WTC11 (cell line): ENCODE results near the gene OR2AG1. TPM values are rescaled to one million over a fixed set of nuclear protein-coding genes. Genes with fewer than 3 reads are reported as not detected.

ENCODE experiments used
- ATAC-seq: fragments of 200-7000 bp; cut with Tn5 transposase; 2 replicates; pipeline ENCODE4 v1.10.0; 2021; ENCODE audit warnings: mild to moderate bottlenecking, moderate library complexity
- CTCF ChIA-PET: fragments of 300-600 bp; sonication (Branson Sonifier 250); formaldehyde crosslinking; loops from one replicate; lab custom pipeline; 2021; ENCODE audit warnings: antibody characterized with exemption; lab: Charles Lee
- POLR2A ChIA-PET: fragments of 350-600 bp; sonication (Branson Sonifier 250); formaldehyde crosslinking; loops from one replicate; lab custom pipeline; 2021; ENCODE audit warnings: antibody characterized with exemption; lab: Charles Lee
- DNase-seq: peaks from one replicate; pipeline ENCODE4 v3.0.0; 2021; ENCODE audit warnings: low spot score
- H3K27ac Mint-ChIP-seq: 2 replicates; pipeline ENCODE4 v1.8.0; 2021; ENCODE audit warnings: mixed read lengths
- H3K27me3 Mint-ChIP-seq: 2 replicates; pipeline ENCODE4 v1.8.0; 2021; ENCODE audit warnings: low read depth, mild to moderate bottlenecking, moderate library complexity, mixed read lengths
- H3K36me3 Mint-ChIP-seq: 2 replicates; pipeline ENCODE4 v1.8.0; 2021; ENCODE audit warnings: mixed read lengths
- H3K4me1 Mint-ChIP-seq: 2 replicates; pipeline ENCODE4 v1.8.0; 2022; ENCODE audit warnings: mixed read lengths
- H3K4me3 Mint-ChIP-seq: 2 replicates; pipeline ENCODE4 v1.8.0; 2021; ENCODE audit warnings: mild to moderate bottlenecking, moderate library complexity, mixed read lengths
- H3K9me3 Mint-ChIP-seq: 2 replicates; pipeline ENCODE4 v1.8.0; 2021; ENCODE audit warnings: mixed read lengths
- ATF1 ChIP-seq: sonication (generic); formaldehyde crosslinking; IDR thresholded peaks from 2 replicates; pipeline ENCODE4 v1.8.1; 2023; ENCODE audit warnings: mild to moderate bottlenecking, moderate library complexity, missing genetic modification reagents
- GRHL2 ChIP-seq: fragments of 250-450 bp; sonication (Bioruptor Pico); IDR thresholded peaks from 2 replicates; pipeline ENCODE4 v1.8.0; 2022; ENCODE audit warnings: mild to moderate bottlenecking, moderate library complexity; ENCODE audit not compliant: insufficient replicate concordance, severe bottlenecking
- NFYB ChIP-seq: sonication (generic); formaldehyde crosslinking; conservative IDR thresholded peaks from 2 replicates; pipeline ENCODE4 v1.8.0; 2022; ENCODE audit warnings: low read depth, missing genetic modification reagents
- RELA ChIP-seq: sonication (generic); formaldehyde crosslinking; IDR thresholded peaks from 2 replicates; pipeline ENCODE4 v1.8.1; 2022; ENCODE audit warnings: missing genetic modification reagents, mild to moderate bottlenecking, borderline replicate concordance
- SMAD4 ChIP-seq: sonication (generic); formaldehyde crosslinking; IDR thresholded peaks from 2 replicates; pipeline ENCODE4 v1.8.0; 2022; ENCODE audit warnings: mild to moderate bottlenecking, missing genetic modification reagents
- ZNF219 ChIP-seq: sonication (generic); formaldehyde crosslinking; IDR thresholded peaks from 2 replicates; pipeline ENCODE4 v1.8.0; 2023; ENCODE audit warnings: missing genetic modification reagents, mild to moderate bottlenecking, borderline replicate concordance
- ZNF671 ChIP-seq: fragments of 250-450 bp; sonication (Bioruptor Pico); IDR thresholded peaks from 2 replicates; pipeline ENCODE4 v1.8.0; 2021; ENCODE audit warnings: mild to moderate bottlenecking
- total RNA-seq: library from RNA; stranded (reverse); gene quantifications from 3 replicates; pipeline ENCODE4 v1.2.3, GENCODE V29; 2021
- TF ChIP-seq, protein P1 (sequence below): sonication (generic); formaldehyde crosslinking; IDR thresholded peaks from 2 replicates; pipeline ENCODE4 v1.8.1; 2022; ENCODE audit warnings: low read depth, missing genetic modification reagents, borderline replicate concordance
- TF ChIP-seq, protein P2 (sequence below): sonication (generic); formaldehyde crosslinking; IDR thresholded peaks from 2 replicates; pipeline ENCODE4 v1.8.1; 2022; ENCODE audit warnings: low read depth, mild to moderate bottlenecking, moderate library complexity, missing genetic modification reagents, borderline replicate concordance
- TF ChIP-seq, protein P3 (sequence below): sonication (generic); formaldehyde crosslinking; IDR thresholded peaks from 2 replicates; pipeline ENCODE4 v1.8.0; 2022; ENCODE audit warnings: mild to moderate bottlenecking, missing genetic modification reagents
- TF ChIP-seq, protein P4 (sequence below): sonication (generic); formaldehyde crosslinking; conservative IDR thresholded peaks from 2 replicates; pipeline ENCODE4 v1.8.1; 2023; ENCODE audit warnings: mild to moderate bottlenecking, low read depth, missing genetic modification reagents, moderate library complexity
- TF ChIP-seq, protein P5 (sequence below): fragments of 250-450 bp; sonication (Bioruptor Pico); IDR thresholded peaks from 2 replicates; pipeline ENCODE4 v1.8.0; 2021; ENCODE audit warnings: mild to moderate bottlenecking
- TF ChIP-seq, protein P6 (sequence below): sonication (generic); formaldehyde crosslinking; IDR thresholded peaks from 2 replicates; pipeline ENCODE4 v1.8.0; 2023; ENCODE audit warnings: mild to moderate bottlenecking, missing genetic modification reagents
- TF ChIP-seq, protein P7 (sequence below): sonication (generic); formaldehyde crosslinking; IDR thresholded peaks from 2 replicates; pipeline ENCODE4 v1.8.1; 2023; ENCODE audit warnings: mild to moderate bottlenecking, missing genetic modification reagents, moderate library complexity
- TF ChIP-seq, protein P8 (sequence below): sonication (generic); formaldehyde crosslinking; IDR thresholded peaks from 2 replicates; pipeline ENCODE4 v1.8.1; 2022; ENCODE audit warnings: missing genetic modification reagents, borderline replicate concordance
- TF ChIP-seq, protein P9 (sequence below): fragments of 250-450 bp; sonication (Bioruptor Pico); IDR thresholded peaks from 2 replicates; pipeline ENCODE4 v1.9.0; 2021; ENCODE audit warnings: moderate library complexity, mild to moderate bottlenecking, inconsistent platforms, borderline replicate concordance
- TF ChIP-seq, protein P10 (sequence below): fragments of 250-450 bp; sonication (Bioruptor Pico); conservative IDR thresholded peaks from 2 replicates; pipeline ENCODE4 v1.9.0; 2021; ENCODE audit warnings: mild to moderate bottlenecking

The OR2AG1 gene
- total RNA-seq, 1 experiment from 2014 or later = not detected

DNA sequence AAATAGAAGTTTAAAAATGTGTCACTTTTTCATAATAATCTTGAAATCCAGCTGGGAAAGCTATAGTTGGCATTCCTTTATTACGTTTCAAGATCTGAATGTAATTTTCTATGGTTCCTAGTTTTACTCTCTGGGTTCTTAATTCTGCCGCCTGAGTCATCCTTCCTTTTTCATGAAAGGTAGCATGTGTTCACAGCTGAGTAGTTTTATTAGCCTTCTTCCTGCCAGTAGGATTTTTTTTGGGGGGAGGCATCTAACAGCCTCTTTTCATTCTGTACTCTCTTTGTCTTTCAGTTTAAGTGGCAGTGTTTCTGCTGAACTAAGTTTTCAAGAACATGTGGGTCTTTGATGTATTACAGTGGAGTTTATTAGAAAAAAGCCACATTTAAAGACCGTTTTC, 47.5 kb upstream of the OR2AG1 start (continued):
- no peak for TF ChIP-seq GRHL2 (CRISPR knock-in tag)
- TF ChIP-seq, protein P1, sequence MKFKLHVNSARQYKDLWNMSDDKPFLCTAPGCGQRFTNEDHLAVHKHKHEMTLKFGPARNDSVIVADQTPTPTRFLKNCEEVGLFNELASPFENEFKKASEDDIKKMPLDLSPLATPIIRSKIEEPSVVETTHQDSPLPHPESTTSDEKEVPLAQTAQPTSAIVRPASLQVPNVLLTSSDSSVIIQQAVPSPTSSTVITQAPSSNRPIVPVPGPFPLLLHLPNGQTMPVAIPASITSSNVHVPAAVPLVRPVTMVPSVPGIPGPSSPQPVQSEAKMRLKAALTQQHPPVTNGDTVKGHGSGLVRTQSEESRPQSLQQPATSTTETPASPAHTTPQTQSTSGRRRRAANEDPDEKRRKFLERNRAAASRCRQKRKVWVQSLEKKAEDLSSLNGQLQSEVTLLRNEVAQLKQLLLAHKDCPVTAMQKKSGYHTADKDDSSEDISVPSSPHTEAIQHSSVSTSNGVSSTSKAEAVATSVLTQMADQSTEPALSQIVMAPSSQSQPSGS (CRISPR knock-in tag) = no peak
- TF ChIP-seq, protein P2, sequence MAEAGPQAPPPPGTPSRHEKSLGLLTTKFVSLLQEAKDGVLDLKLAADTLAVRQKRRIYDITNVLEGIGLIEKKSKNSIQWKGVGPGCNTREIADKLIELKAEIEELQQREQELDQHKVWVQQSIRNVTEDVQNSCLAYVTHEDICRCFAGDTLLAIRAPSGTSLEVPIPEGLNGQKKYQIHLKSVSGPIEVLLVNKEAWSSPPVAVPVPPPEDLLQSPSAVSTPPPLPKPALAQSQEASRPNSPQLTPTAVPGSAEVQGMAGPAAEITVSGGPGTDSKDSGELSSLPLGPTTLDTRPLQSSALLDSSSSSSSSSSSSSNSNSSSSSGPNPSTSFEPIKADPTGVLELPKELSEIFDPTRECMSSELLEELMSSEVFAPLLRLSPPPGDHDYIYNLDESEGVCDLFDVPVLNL = no peak
- no peak for TF ChIP-seq NFYB

DNA sequence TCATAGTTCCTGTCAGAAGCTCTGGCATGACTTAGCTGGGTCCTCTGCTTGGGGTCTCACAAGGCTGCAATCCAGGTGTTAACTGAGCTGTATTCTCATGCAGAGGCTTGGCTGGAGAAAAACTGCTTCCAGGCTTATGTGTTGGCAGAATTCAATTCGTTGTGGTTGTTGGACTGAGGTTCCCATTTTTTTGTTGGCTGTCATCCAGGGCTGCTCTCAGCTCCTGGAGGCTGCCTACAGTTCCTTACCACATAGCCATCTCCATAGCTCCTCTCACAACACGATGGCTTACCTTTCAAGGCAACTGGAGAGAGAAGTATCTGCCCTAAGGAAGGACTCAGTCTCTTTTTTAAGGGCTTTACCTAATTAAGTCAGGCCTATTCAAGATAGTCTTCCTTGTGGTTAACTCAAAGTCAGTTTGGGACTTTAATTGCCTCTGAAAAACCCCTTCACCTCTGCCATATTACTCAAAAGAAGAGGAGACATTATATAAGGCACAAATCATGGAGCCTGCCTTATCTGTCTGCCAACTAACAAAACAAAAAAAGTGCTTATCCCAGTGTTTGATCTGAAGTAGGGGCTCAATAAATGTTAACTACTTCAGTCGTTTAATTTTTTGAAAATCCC, 46.2 kb upstream of the OR2AG1 start:
- H3K27me3 Mint-ChIP-seq = peaks cover 3% of the 10 kb centered on the region
- no peak for DNase-seq
- no peak for ATAC-seq
- no peaks in the 10 kb centered on the region for H3K36me3 Mint-ChIP-seq
- POLR2A ChIA-PET = no interaction called here
- CTCF ChIA-PET = interaction anchor here (1.0 to 2.5 kb wide), 7 partner anchors 13 to 705 kb away, joined by 3 to 20 read pairs (median 4); no protein-coding TSS in a partner anchor
- H3K9me3 Mint-ChIP-seq = no peaks in the 10 kb centered on the region
- no peak overlapping the region for H3K27ac Mint-ChIP-seq
- no peaks in the 10 kb centered on the region for H3K4me1 Mint-ChIP-seq
- H3K4me3 Mint-ChIP-seq = no peak overlapping the region
- TF ChIP-seq ZNF671 (CRISPR knock-in tag) (no peak), RELA (CRISPR knock-in tag) (no peak), ATF1 (CRISPR knock-in tag) (no peak), SMAD4 (CRISPR knock-in tag) (no peak), ZNF219 (CRISPR knock-in tag) (no peak)
- TF ChIP-seq, protein P3, sequence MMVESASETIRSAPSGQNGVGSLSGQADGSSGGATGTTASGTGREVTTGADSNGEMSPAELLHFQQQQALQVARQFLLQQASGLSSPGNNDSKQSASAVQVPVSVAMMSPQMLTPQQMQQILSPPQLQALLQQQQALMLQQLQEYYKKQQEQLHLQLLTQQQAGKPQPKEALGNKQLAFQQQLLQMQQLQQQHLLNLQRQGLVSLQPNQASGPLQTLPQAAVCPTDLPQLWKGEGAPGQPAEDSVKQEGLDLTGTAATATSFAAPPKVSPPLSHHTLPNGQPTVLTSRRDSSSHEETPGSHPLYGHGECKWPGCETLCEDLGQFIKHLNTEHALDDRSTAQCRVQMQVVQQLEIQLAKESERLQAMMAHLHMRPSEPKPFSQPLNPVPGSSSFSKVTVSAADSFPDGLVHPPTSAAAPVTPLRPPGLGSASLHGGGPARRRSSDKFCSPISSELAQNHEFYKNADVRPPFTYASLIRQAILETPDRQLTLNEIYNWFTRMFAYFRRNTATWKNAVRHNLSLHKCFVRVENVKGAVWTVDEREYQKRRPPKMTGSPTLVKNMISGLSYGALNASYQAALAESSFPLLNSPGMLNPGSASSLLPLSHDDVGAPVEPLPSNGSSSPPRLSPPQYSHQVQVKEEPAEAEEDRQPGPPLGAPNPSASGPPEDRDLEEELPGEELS (CRISPR knock-in tag) = no peak
- TF ChIP-seq, protein P4, sequence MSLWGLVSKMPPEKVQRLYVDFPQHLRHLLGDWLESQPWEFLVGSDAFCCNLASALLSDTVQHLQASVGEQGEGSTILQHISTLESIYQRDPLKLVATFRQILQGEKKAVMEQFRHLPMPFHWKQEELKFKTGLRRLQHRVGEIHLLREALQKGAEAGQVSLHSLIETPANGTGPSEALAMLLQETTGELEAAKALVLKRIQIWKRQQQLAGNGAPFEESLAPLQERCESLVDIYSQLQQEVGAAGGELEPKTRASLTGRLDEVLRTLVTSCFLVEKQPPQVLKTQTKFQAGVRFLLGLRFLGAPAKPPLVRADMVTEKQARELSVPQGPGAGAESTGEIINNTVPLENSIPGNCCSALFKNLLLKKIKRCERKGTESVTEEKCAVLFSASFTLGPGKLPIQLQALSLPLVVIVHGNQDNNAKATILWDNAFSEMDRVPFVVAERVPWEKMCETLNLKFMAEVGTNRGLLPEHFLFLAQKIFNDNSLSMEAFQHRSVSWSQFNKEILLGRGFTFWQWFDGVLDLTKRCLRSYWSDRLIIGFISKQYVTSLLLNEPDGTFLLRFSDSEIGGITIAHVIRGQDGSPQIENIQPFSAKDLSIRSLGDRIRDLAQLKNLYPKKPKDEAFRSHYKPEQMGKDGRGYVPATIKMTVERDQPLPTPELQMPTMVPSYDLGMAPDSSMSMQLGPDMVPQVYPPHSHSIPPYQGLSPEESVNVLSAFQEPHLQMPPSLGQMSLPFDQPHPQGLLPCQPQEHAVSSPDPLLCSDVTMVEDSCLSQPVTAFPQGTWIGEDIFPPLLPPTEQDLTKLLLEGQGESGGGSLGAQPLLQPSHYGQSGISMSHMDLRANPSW = no peak
- TF ChIP-seq, protein P5, sequence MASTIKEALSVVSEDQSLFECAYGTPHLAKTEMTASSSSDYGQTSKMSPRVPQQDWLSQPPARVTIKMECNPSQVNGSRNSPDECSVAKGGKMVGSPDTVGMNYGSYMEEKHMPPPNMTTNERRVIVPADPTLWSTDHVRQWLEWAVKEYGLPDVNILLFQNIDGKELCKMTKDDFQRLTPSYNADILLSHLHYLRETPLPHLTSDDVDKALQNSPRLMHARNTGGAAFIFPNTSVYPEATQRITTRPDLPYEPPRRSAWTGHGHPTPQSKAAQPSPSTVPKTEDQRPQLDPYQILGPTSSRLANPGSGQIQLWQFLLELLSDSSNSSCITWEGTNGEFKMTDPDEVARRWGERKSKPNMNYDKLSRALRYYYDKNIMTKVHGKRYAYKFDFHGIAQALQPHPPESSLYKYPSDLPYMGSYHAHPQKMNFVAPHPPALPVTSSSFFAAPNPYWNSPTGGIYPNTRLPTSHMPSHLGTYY = no peak
- TF ChIP-seq, protein P6, sequence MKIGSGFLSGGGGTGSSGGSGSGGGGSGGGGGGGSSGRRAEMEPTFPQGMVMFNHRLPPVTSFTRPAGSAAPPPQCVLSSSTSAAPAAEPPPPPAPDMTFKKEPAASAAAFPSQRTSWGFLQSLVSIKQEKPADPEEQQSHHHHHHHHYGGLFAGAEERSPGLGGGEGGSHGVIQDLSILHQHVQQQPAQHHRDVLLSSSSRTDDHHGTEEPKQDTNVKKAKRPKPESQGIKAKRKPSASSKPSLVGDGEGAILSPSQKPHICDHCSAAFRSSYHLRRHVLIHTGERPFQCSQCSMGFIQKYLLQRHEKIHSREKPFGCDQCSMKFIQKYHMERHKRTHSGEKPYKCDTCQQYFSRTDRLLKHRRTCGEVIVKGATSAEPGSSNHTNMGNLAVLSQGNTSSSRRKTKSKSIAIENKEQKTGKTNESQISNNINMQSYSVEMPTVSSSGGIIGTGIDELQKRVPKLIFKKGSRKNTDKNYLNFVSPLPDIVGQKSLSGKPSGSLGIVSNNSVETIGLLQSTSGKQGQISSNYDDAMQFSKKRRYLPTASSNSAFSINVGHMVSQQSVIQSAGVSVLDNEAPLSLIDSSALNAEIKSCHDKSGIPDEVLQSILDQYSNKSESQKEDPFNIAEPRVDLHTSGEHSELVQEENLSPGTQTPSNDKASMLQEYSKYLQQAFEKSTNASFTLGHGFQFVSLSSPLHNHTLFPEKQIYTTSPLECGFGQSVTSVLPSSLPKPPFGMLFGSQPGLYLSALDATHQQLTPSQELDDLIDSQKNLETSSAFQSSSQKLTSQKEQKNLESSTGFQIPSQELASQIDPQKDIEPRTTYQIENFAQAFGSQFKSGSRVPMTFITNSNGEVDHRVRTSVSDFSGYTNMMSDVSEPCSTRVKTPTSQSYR (CRISPR knock-in tag) = no peak
- TF ChIP-seq, protein P7, sequence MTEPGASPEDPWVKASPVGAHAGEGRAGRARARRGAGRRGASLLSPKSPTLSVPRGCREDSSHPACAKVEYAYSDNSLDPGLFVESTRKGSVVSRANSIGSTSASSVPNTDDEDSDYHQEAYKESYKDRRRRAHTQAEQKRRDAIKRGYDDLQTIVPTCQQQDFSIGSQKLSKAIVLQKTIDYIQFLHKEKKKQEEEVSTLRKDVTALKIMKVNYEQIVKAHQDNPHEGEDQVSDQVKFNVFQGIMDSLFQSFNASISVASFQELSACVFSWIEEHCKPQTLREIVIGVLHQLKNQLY (CRISPR knock-in tag) = no peak
- TF ChIP-seq, protein P8, sequence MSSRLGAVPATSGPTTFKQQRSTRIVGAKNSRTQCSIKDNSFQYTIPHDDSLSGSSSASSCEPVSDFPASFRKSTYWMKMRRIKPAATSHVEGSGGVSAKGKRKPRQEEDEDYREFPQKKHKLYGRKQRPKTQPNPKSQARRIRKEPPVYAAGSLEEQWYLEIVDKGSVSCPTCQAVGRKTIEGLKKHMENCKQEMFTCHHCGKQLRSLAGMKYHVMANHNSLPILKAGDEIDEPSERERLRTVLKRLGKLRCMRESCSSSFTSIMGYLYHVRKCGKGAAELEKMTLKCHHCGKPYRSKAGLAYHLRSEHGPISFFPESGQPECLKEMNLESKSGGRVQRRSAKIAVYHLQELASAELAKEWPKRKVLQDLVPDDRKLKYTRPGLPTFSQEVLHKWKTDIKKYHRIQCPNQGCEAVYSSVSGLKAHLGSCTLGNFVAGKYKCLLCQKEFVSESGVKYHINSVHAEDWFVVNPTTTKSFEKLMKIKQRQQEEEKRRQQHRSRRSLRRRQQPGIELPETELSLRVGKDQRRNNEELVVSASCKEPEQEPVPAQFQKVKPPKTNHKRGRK (CRISPR knock-in tag) = no peak
- TF ChIP-seq, protein P9, sequence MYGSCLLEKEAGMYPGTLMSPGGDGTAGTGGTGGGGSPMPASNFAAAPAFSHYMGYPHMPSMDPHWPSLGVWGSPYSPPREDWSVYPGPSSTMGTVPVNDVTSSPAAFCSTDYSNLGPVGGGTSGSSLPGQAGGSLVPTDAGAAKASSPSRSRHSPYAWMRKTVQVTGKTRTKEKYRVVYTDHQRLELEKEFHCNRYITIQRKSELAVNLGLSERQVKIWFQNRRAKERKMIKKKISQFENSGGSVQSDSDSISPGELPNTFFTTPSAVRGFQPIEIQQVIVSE = no peak
- TF ChIP-seq, protein P10, sequence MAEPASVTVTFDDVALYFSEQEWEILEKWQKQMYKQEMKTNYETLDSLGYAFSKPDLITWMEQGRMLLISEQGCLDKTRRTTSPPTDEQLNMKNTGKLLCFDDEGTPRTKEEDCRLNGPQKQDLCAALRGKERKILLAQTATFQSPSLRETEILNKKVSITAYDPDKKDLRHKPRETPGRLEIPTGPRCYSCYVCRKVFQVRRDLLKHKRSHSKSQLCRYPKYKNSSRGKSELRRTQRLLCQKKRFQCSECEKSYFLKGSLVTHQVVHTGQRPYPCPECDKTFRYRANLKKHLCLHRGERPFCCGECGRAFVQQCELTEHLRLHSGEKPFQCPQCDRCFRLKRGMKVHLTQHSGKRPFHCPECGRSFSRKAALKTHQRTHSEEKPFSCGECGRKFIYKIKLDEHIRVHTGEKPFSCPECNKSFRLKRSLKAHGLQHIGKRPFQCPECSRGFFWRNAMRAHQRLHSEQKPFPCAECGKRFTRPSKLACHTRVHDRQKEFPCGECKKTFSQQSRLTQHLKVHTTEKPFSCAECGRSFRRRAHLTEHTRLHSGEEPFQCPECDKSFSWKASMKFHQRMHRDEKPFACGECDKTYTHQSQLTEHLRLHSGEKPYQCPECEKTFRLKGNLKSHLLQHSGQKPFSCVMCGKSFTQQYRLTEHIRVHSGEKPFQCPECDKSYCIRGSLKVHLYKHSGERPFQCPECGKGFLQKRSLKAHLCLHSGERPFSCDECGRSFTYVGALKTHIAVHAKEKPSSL (CRISPR knock-in tag) = no peak
